ENCODE measurements around the gene CYLD. TPM values are rescaled to one million over a fixed set of nuclear protein-coding genes. Genes with fewer than 3 reads are reported as not detected.

CYLD gene
- total RNA-seq, 1 experiment from 2014 or later, result 10.1 TPM

DNA sequence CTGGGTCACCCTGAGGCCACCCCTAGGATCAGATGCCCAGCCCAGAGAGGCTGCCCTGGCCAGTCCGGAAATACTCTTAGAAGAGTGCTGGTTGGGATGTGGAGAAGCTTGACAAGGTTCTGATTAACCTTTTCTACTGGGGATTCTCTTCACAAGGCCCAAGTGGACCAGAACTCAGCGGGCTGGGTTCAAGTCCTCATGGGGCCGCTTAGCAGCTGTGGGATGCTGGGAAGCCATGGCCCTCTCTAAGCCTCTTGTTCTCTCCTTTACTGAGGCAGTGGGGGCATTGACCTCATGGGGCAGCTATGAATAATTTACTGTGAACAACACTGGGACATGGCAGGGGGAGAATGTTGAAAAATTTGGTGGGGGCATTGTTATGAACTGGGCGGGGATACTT is 92.8 kb downstream of the CYLD start:
- ChIA-PET CTCF (no interaction called here), POLR2A (no interaction called here)
- in situ Hi-C loops (cut with HindIII; ENCODE audit: low pct_unique_long_range_greater_than_20kb, low sequenced_read_pairs), result no loop called here
- no peaks in the 10 kb centered on the region for H3K4me1 ChIP-seq (ENCODE audit: control insufficient read depth, insufficient read depth, low read length)
- no peaks in the 10 kb centered on the region for H3K36me3 ChIP-seq (ENCODE audit: control insufficient read depth, insufficient read depth, low read length)
- TF ChIP-seq, protein P1, sequence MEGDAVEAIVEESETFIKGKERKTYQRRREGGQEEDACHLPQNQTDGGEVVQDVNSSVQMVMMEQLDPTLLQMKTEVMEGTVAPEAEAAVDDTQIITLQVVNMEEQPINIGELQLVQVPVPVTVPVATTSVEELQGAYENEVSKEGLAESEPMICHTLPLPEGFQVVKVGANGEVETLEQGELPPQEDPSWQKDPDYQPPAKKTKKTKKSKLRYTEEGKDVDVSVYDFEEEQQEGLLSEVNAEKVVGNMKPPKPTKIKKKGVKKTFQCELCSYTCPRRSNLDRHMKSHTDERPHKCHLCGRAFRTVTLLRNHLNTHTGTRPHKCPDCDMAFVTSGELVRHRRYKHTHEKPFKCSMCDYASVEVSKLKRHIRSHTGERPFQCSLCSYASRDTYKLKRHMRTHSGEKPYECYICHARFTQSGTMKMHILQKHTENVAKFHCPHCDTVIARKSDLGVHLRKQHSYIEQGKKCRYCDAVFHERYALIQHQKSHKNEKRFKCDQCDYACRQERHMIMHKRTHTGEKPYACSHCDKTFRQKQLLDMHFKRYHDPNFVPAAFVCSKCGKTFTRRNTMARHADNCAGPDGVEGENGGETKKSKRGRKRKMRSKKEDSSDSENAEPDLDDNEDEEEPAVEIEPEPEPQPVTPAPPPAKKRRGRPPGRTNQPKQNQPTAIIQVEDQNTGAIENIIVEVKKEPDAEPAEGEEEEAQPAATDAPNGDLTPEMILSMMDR (IDR thresholded peaks at IDR 0.05), result no peak
- no peak for TF ChIP-seq POLR2AphosphoS5 (IDR thresholded peaks at IDR 0.05; ENCODE audit: low read depth, low read length)
- no peak for TF ChIP-seq SIN3A (IDR thresholded peaks at IDR 0.05; ENCODE audit: borderline replicate concordance, insufficient read depth, low read depth, low read length)
- TF ChIP-seq, protein P2, sequence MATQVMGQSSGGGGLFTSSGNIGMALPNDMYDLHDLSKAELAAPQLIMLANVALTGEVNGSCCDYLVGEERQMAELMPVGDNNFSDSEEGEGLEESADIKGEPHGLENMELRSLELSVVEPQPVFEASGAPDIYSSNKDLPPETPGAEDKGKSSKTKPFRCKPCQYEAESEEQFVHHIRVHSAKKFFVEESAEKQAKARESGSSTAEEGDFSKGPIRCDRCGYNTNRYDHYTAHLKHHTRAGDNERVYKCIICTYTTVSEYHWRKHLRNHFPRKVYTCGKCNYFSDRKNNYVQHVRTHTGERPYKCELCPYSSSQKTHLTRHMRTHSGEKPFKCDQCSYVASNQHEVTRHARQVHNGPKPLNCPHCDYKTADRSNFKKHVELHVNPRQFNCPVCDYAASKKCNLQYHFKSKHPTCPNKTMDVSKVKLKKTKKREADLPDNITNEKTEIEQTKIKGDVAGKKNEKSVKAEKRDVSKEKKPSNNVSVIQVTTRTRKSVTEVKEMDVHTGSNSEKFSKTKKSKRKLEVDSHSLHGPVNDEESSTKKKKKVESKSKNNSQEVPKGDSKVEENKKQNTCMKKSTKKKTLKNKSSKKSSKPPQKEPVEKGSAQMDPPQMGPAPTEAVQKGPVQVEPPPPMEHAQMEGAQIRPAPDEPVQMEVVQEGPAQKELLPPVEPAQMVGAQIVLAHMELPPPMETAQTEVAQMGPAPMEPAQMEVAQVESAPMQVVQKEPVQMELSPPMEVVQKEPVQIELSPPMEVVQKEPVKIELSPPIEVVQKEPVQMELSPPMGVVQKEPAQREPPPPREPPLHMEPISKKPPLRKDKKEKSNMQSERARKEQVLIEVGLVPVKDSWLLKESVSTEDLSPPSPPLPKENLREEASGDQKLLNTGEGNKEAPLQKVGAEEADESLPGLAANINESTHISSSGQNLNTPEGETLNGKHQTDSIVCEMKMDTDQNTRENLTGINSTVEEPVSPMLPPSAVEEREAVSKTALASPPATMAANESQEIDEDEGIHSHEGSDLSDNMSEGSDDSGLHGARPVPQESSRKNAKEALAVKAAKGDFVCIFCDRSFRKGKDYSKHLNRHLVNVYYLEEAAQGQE (IDR thresholded peaks at IDR 0.05; ENCODE audit: insufficient read depth in 1 of 2, low read depth in 2 of 2, low read length in 1 of 2), result no peak
- TF ChIP-seq TCF7L2 (IDR thresholded peaks at IDR 0.05; ENCODE audit: low read depth, low read length), result no peak
- no peaks in the 10 kb centered on the region for H3K9me3 ChIP-seq (ENCODE audit: control insufficient read depth, insufficient read depth, low read depth, low read length)
- no peaks in the 10 kb centered on the region for H3K27me3 ChIP-seq (ENCODE audit: control insufficient read depth, insufficient read depth, low read length)
- ATAC-seq, result no peak
- H3K4me3 ChIP-seq (ENCODE audit: low read depth in 2 of 2, low read length in 2 of 2), result no peak overlapping the region
- intact Hi-C loops (cut with micrococcal nuclease; ENCODE audit: unreplicated experiment), result no loop called here
- no peak for DNase-seq (ENCODE audit: low read depth, low spot score)
- BruUV-seq (replicated peaks), result no TSS peak
- H3K27ac ChIP-seq (ENCODE audit: low read length), result no peak overlapping the region

DNA sequence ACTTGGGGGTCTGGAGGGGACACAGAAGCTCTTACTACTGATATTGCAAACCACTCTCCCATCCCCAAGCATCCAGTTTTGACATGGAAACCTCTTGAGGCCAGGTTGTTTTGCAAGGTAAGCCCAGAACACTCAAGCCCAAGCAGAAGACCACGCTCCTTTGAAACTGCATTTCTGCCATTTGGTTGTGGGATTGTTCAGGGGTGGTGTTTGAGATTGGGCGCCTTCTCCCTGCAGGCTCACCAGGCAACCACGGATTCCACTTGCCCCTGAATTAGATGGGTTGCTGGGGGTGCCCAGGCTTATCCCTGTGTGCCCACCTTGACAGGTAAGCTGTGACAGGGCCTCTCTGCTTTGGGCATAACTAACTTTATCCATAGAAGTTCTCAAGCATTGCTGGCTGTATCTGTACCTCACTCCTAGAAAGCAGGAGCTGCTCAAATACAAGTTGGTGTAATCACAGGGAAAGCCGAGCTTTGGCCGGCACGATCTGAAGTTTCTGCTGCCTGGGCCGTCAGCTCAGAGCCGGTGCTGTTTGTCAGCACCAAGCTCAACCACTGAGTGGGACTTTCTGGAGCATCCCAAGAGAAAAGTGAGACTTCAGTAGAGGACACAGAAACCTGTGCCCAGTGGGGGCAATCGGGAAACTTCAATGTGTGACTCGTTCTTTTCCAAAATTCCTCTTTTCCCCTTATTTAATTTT is 93.6 kb downstream of the CYLD start:
- in situ Hi-C loops (cut with HindIII; ENCODE audit: low pct_unique_long_range_greater_than_20kb, low sequenced_read_pairs), result no loop called here
- BruUV-seq (replicated peaks), result no TSS peak
- POLR2A ChIA-PET, result no interaction called here

More for the DNA sequence above, 93.6 kb downstream of the CYLD start:
- Histone ChIP-seq H3K4me1 (ENCODE audit: control insufficient read depth, insufficient read depth, low read length) (no peaks in the 10 kb centered on the region), H3K36me3 (ENCODE audit: control insufficient read depth, insufficient read depth, low read length) (no peaks in the 10 kb centered on the region), H3K27me3 (ENCODE audit: control insufficient read depth, insufficient read depth, low read length) (no peaks in the 10 kb centered on the region), H3K4me3 (ENCODE audit: low read depth in 2 of 2, low read length in 2 of 2) (no peak overlapping the region), H3K9me3 (ENCODE audit: control insufficient read depth, insufficient read depth, low read depth, low read length) (no peaks in the 10 kb centered on the region), H3K27ac (ENCODE audit: low read length) (no peak overlapping the region)
- TF ChIP-seq, protein P1 (IDR thresholded peaks at IDR 0.05), result no peak
- TF ChIP-seq SIN3A (IDR thresholded peaks at IDR 0.05; ENCODE audit: borderline replicate concordance, insufficient read depth, low read depth, low read length) (no peak), POLR2AphosphoS5 (IDR thresholded peaks at IDR 0.05; ENCODE audit: low read depth, low read length) (no peak), TCF7L2 (IDR thresholded peaks at IDR 0.05; ENCODE audit: low read depth, low read length) (no peak)
- TF ChIP-seq, protein P2 (IDR thresholded peaks at IDR 0.05; ENCODE audit: insufficient read depth in 1 of 2, low read depth in 2 of 2, low read length in 1 of 2), result no peak
- CTCF ChIA-PET, result no interaction called here
- DNase-seq (ENCODE audit: low read depth, low spot score) (no peak), ATAC-seq (no peak)
- intact Hi-C loops (cut with micrococcal nuclease; ENCODE audit: unreplicated experiment), result no loop called here

All from Panc1 (cell line).